Fibroblast of the conjunctiva (primary cell): ENCODE data around the gene F2RL1.
"Not testable (repeated sequence)": the region's sequence is repeated elsewhere in the genome, so short reads cannot be mapped to it uniquely, and the experiment has no call there.

ENCODE experiments used
- DNase-seq: peaks from one replicate; pipeline ENCODE4 v3.0.0-alpha.2; 2010; ENCODE audit warnings: low read depth

F2RL1 gene

GRCh38 chr5:76818844-76819831, at the start of gene F2RL1:
Gene F2RL1 (plus strand): TSS chr5:76819030. CDS start chr5:76819183, 153 bp downstream.
- DNase-seq, result no peak

- not testable (repeated sequence) for DNase-seq
These were observed 47.8 kb upstream of the F2RL1 start for GRCh38 chr5:76771041-76771440.

GRCh38 chr5:76771705-76772405, 47.0 kb upstream of the F2RL1 start:
- no peak for DNase-seq

GRCh38 chr5:76775921-76776320, 42.9 kb upstream of the F2RL1 start:
- no peak for DNase-seq

- no peak for DNase-seq
These were observed 42.4 kb upstream of the F2RL1 start for GRCh38 chr5:76776391-76776790.

GRCh38 chr5:76780616-76781015, 38.2 kb upstream of the F2RL1 start:
- not testable (repeated sequence) for DNase-seq

GRCh38 chr5:76781775-76782174, 37.1 kb upstream of the F2RL1 start:
- no peak for DNase-seq

GRCh38 chr5:76782444-76782843, 36.4 kb upstream of the F2RL1 start:
- no peak for DNase-seq

GRCh38 chr5:76787237-76787636, 31.6 kb upstream of the F2RL1 start:
- peak; percentile 98 for DNase-seq

GRCh38 chr5:76788362-76788761, 30.5 kb upstream of the F2RL1 start:
- DNase-seq, result no peak

GRCh38 chr5:76789275-76789674, 29.6 kb upstream of the F2RL1 start:
- DNase-seq, result not testable (repeated sequence)

GRCh38 chr5:76789991-76790581, 28.7 kb upstream of the F2RL1 start:
- DNase-seq, result no peak

- peak; percentile 93 for DNase-seq
These were observed 28.1 kb upstream of the F2RL1 start for GRCh38 chr5:76790632-76791290.

- DNase-seq, result no peak
These were observed 27.4 kb upstream of the F2RL1 start for GRCh38 chr5:76791461-76791860.

GRCh38 chr5:76794871-76795270, 24.0 kb upstream of the F2RL1 start:
- DNase-seq, result peak; percentile 49

GRCh38 chr5:76799588-76799987, 19.2 kb upstream of the F2RL1 start:
- DNase-seq, result no peak

GRCh38 chr5:76800579-76800978, 18.3 kb upstream of the F2RL1 start:
- no peak for DNase-seq

- no peak for DNase-seq
These were observed 17.5 kb upstream of the F2RL1 start for GRCh38 chr5:76801159-76801802.

GRCh38 chr5:76801803-76802195, 17.0 kb upstream of the F2RL1 start:
- no peak for DNase-seq

GRCh38 chr5:76804266-76804665, 14.6 kb upstream of the F2RL1 start:
- no peak for DNase-seq

GRCh38 chr5:76805821-76806505, 12.9 kb upstream of the F2RL1 start:
- DNase-seq, result peak; percentile 78
